Peyer's patch (tissue), 4 donors: Measurements from ENCODE around the gene DOLK.

Source experiments
- POLR2A ChIP-seq, 2 donors: fragments of 450-650 bp; IDR thresholded peaks; one replicate each; pipeline ENCODE4 v1.5.1; 2017; ENCODE audit warnings: antibody characterized with exemption in 2 of 2, mild to moderate bottlenecking in 2 of 2, moderate library complexity in 2 of 2
- TF ChIP-seq, protein P1 (sequence below), 6 experiments: fragments of 450-650 bp in 4 of 6; fragments of 200-600 bp in 2 of 6; sonication (generic) in 1 of 6; IDR thresholded peaks; one replicate each; pipeline ENCODE4 v1.5.1; 2017 to 2019; ENCODE audit warnings: antibody characterized with exemption in 6 of 6, mild to moderate bottlenecking in 3 of 6, moderate library complexity in 1 of 6

DNA sequence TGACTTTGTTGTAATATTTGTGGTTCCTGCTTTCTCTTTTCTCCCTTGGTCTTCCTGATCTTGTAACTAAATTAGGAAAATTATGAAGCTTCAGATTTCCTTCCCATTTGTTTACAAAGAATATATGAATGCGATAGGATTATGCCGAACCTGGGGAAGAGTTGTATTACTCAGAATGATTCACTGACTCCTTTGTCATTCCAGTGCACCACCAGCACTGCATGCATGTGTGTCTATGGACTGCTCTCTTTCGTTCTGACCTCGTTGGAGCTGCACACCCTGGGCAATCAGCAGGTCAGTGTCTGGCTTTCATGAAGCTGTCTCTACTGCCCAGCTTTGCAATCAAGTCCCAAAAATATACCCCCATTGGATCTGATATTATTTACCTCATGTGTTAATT, 25.6 kb upstream of the DOLK start:
- TF ChIP-seq, protein P1, sequence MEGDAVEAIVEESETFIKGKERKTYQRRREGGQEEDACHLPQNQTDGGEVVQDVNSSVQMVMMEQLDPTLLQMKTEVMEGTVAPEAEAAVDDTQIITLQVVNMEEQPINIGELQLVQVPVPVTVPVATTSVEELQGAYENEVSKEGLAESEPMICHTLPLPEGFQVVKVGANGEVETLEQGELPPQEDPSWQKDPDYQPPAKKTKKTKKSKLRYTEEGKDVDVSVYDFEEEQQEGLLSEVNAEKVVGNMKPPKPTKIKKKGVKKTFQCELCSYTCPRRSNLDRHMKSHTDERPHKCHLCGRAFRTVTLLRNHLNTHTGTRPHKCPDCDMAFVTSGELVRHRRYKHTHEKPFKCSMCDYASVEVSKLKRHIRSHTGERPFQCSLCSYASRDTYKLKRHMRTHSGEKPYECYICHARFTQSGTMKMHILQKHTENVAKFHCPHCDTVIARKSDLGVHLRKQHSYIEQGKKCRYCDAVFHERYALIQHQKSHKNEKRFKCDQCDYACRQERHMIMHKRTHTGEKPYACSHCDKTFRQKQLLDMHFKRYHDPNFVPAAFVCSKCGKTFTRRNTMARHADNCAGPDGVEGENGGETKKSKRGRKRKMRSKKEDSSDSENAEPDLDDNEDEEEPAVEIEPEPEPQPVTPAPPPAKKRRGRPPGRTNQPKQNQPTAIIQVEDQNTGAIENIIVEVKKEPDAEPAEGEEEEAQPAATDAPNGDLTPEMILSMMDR (IDR thresholded peaks at IDR 0.05), result no peak
- TF ChIP-seq POLR2A (IDR thresholded peaks at IDR 0.05), result no peak
